ENCODE results near the gene ACOT12.
"Not testable (repeated sequence)": the region's sequence is repeated elsewhere in the genome, so short reads cannot be mapped to it uniquely, and the experiment has no call there.

ACOT12 gene

GRCh38 chr5:81300921-81301270, 93.0 kb downstream of the ACOT12 start:
- peak overlapping the region; percentile 81 for H3K4me3 ChIP-seq (ENCODE audit: low read depth, low read length)
- TF ChIP-seq, protein P1, sequence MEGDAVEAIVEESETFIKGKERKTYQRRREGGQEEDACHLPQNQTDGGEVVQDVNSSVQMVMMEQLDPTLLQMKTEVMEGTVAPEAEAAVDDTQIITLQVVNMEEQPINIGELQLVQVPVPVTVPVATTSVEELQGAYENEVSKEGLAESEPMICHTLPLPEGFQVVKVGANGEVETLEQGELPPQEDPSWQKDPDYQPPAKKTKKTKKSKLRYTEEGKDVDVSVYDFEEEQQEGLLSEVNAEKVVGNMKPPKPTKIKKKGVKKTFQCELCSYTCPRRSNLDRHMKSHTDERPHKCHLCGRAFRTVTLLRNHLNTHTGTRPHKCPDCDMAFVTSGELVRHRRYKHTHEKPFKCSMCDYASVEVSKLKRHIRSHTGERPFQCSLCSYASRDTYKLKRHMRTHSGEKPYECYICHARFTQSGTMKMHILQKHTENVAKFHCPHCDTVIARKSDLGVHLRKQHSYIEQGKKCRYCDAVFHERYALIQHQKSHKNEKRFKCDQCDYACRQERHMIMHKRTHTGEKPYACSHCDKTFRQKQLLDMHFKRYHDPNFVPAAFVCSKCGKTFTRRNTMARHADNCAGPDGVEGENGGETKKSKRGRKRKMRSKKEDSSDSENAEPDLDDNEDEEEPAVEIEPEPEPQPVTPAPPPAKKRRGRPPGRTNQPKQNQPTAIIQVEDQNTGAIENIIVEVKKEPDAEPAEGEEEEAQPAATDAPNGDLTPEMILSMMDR (IDR thresholded peaks at IDR 0.05; ENCODE audit: low read depth, low read length) = no peak

- TF ChIP-seq, protein P1 (IDR thresholded peaks at IDR 0.05; ENCODE audit: low read depth, low read length) = no peak
- H3K4me3 ChIP-seq (ENCODE audit: low read depth, low read length) = no peak overlapping the region
Measured at GRCh38 chr5:81297531-81297930, 96.4 kb downstream of the ACOT12 start.

GRCh38 chr5:81294021-81294420, 99.9 kb downstream of the ACOT12 start:
- H3K4me3 ChIP-seq (ENCODE audit: low read depth, low read length) = not testable (repeated sequence)

DNA sequence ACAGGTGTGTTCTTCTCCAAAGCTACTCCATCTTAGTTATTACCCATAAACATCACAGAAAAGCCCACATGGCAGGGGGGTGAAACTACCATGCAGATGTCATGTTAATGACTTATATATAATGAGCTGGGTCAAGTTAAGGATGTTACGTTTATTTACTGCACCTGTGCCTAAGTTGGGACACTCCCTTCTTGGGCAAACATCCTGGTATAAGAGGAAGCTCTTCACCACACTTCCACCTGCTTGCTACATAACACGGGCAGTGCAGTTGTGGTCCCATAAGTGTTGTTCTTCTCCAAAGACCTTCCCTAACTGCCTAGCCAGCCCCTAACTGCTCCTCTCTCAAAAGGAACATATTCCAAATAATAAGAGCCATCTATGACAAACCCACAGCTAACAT, 101.8 kb downstream of the ACOT12 start:
- TF ChIP-seq, protein P1 (IDR thresholded peaks at IDR 0.05; ENCODE audit: low read depth, low read length) = no peak
- H3K4me3 ChIP-seq (ENCODE audit: low read depth, low read length) = no peak overlapping the region

DNA sequence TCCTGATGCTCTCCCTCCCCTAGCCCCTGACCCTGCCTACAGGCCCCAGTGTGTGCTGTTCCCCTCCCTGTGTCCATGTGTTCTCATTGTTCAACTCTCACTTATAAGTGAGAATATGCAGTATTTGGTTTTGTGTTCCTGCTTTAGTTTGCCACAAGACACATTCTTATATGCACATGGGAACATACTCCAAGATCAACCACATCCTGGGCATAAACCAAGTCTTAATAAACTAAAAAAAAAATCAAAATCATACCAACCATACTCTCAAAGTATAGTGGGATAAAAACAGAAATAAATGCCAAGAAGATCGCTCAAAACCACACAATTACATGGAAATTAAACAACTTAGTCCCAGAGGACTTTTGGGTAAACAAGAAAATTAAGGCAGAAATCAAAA, 103.8 kb downstream of the ACOT12 start:
- TF ChIP-seq, protein P1 (IDR thresholded peaks at IDR 0.05; ENCODE audit: low read depth, low read length) = no peak
- no peak overlapping the region for H3K4me3 ChIP-seq (ENCODE audit: low read depth, low read length)

DNA sequence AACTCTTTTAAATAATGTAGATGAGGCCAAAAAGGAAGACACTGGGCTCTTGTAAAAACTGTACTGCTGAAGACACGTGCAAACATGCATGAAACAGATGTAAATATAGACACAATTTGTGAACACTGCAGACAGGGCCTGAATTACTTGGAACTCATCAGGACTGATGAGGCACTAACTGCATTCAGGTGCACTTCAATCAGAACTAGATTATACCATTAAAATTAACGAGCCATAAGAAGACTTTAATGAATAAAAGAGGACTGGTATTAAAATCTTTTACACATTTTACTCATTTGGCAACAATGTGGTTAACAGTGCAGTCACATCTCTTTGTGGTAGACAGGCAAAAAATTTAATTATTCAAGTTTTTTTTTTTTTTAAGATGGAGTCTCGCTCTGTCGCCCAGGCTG, 105.9 kb downstream of the ACOT12 start:
- H3K4me3 ChIP-seq (ENCODE audit: low read depth, low read length) = no peak overlapping the region
- TF ChIP-seq, protein P1 (IDR thresholded peaks at IDR 0.05; ENCODE audit: low read depth, low read length) = no peak

- TF ChIP-seq, protein P1 (IDR thresholded peaks at IDR 0.05; ENCODE audit: low read depth, low read length) = no peak
- no peak overlapping the region for H3K4me3 ChIP-seq (ENCODE audit: low read depth, low read length)
Measured at GRCh38 chr5:81286059-81286617, 107.8 kb downstream of the ACOT12 start.

GRCh38 chr5:81283976-81284375, 110.0 kb downstream of the ACOT12 start:
- TF ChIP-seq, protein P1 (IDR thresholded peaks at IDR 0.05; ENCODE audit: low read depth, low read length) = no peak
- no peak overlapping the region for H3K4me3 ChIP-seq (ENCODE audit: low read depth, low read length)

Data from WI38 (cell line).